ENCODE results near the gene SESN1.
"Not testable (repeated sequence)": the region's sequence is repeated elsewhere in the genome, so short reads cannot be mapped to it uniquely, and the experiment has no call there.

SESN1 gene

GRCh38 chr6:109094416-109095035 lies at the start of gene SESN1:
SESN1 (minus strand) TSS chr6:109094846; CDS start chr6:109094073, 773 bp downstream.
- DNase-seq: peak; percentile 80

GRCh38 chr6:109143191-109143590 lies 48.5 kb upstream of the SESN1 start:
- DNase-seq: no peak

- not testable (repeated sequence) for DNase-seq
Measured at GRCh38 chr6:109142067-109142466, 47.4 kb upstream of the SESN1 start.

GRCh38 chr6:109139109-109139508 lies 44.5 kb upstream of the SESN1 start:
- no peak for DNase-seq

GRCh38 chr6:109136530-109136929 lies 41.9 kb upstream of the SESN1 start:
- DNase-seq: not testable (repeated sequence)

GRCh38 chr6:109136039-109136438 lies 41.4 kb upstream of the SESN1 start:
- DNase-seq: not testable (repeated sequence)

- DNase-seq: not testable (repeated sequence)
Measured at GRCh38 chr6:109135600-109135999, 41.0 kb upstream of the SESN1 start.

- DNase-seq: no peak
Measured at GRCh38 chr6:109130065-109130464, 35.4 kb upstream of the SESN1 start.

GRCh38 chr6:109125504-109125903 lies 30.9 kb upstream of the SESN1 start:
- DNase-seq: no peak

- DNase-seq: no peak
Measured at GRCh38 chr6:109124219-109124618, 29.6 kb upstream of the SESN1 start.

GRCh38 chr6:109121411-109121810 lies 26.8 kb upstream of the SESN1 start:
- DNase-seq: no peak

GRCh38 chr6:109118871-109119354 lies 24.3 kb upstream of the SESN1 start:
- DNase-seq: no peak

- peak; percentile 53 for DNase-seq
Measured at GRCh38 chr6:109118337-109118736, 23.7 kb upstream of the SESN1 start.

- no peak for DNase-seq
Measured at GRCh38 chr6:109117346-109118035, 22.8 kb upstream of the SESN1 start.

GRCh38 chr6:109112663-109113062 lies 18.0 kb upstream of the SESN1 start:
- not testable (repeated sequence) for DNase-seq

- DNase-seq: not testable (repeated sequence)
Measured at GRCh38 chr6:109109663-109110062, 15.0 kb upstream of the SESN1 start.

GRCh38 chr6:109105681-109106080 lies 11.0 kb upstream of the SESN1 start:
- DNase-seq: no peak

GRCh38 chr6:109104512-109104911 lies 9.9 kb upstream of the SESN1 start:
- DNase-seq: no peak

GRCh38 chr6:109103942-109104341 lies 9.3 kb upstream of the SESN1 start:
- no peak for DNase-seq

- DNase-seq: no peak
Measured at GRCh38 chr6:109102762-109103161, 8.1 kb upstream of the SESN1 start.

GRCh38 chr6:109097661-109098060 lies 3.0 kb upstream of the SESN1 start:
- DNase-seq: no peak

GRCh38 chr6:109096208-109096607 lies 1.6 kb upstream of the SESN1 start:
- DNase-seq: no peak

GRCh38 chr6:109095835-109096084 lies 1.1 kb upstream of the SESN1 start:
- DNase-seq: no peak

GRCh38 chr6:109095036-109095834 lies 589 bp upstream of the SESN1 start, which contains the start of gene CEP57L1:
CEP57L1 (plus strand) TSS chr6:109095507; CDS start chr6:109145222, 49,715 bp downstream.
- DNase-seq: peak; percentile 97
